Gastrocnemius medialis (tissue), 4 donors: ENCODE data around the gene CSF3R. TPM values are rescaled to one million over a fixed set of nuclear protein-coding genes. Genes with fewer than 3 reads are reported as not detected.

Experiments
- ATAC-seq, 2 donors: fragments of 150-250 bp; one replicate each; pipeline ENCODE4 v1.9.1; 2016
- DNase-seq, 2 donors: peaks; one replicate each; pipeline ENCODE4 v3.0.0-alpha.2; 2019
- H3K27ac ChIP-seq, 4 donors: fragments of 200-600 bp; sonication (generic); 1 replicate in 1 of 4; 2 replicates in 3 of 4; pipeline ENCODE4 v1.5.1; 2016 to 2018; ENCODE audit warnings: mild to moderate bottlenecking in 2 of 4, moderate library complexity in 1 of 4
- H3K27me3 ChIP-seq, 3 donors: fragments of 200-600 bp; sonication (generic) in 2 of 3; 1 replicate in 1 of 3; 2 replicates in 2 of 3; pipeline versions ENCODE4 v1.5.1 to v1.6.0; 2016 to 2019; ENCODE audit warnings: mild to moderate bottlenecking in 1 of 3, moderate library complexity in 1 of 3
- H3K36me3 ChIP-seq, 2 donors: fragments of 200-600 bp; sonication (generic) in 1 of 2; one replicate each; pipeline ENCODE4 v1.5.1; 2017 to 2018
- H3K4me1 ChIP-seq, 2 donors: fragments of 200-600 bp; sonication (generic) in 1 of 2; one replicate each; pipeline ENCODE4 v1.5.1; 2016 to 2017; ENCODE audit warnings: mild to moderate bottlenecking in 2 of 2
- H3K4me3 ChIP-seq, 4 donors: fragments of 200-600 bp; sonication (generic) in 3 of 4; 1 replicate in 1 of 4; 2 replicates in 3 of 4; pipeline ENCODE4 v1.5.1; 2016 to 2019; ENCODE audit warnings: mild to moderate bottlenecking in 2 of 4
- H3K9me3 ChIP-seq, 3 donors: fragments of 200-600 bp; sonication (generic) in 2 of 3; 1 replicate in 1 of 3; 2 replicates in 2 of 3; pipeline ENCODE4 v1.5.1; 2016 to 2019
- POLR2A ChIP-seq, 2 donors: fragments of 450-650 bp; IDR thresholded peaks; one replicate each; pipeline ENCODE4 v1.6.1; 2017; ENCODE audit warnings: antibody characterized with exemption in 2 of 2, mild to moderate bottlenecking in 2 of 2, moderate library complexity in 2 of 2
- in situ Hi-C, 4 donors: fragments of 200-750 bp; cut with MboI; loops; one replicate each; pipeline versions ENCODE4 v1.15.0 to v1.8.0; 2017; ENCODE audit warnings: low sequenced_read_pairs in 4 of 4
- intact Hi-C: fragments of 100-400 bp; cut with DNase I; formaldehyde crosslinking; loops from one replicate; pipeline ENCODE4 v1.15.1; 2023; ENCODE audit warnings: low total_unique reads
- total RNA-seq, 4 donors: library from RNA; depleted of rRNA; stranded (reverse); fragments of >200 nt; gene quantifications; one replicate each; pipeline versions ENCODE4 v1.1.0 to v1.2.3, GENCODE V29; 2016
- TF ChIP-seq, protein P1 (sequence below), 5 experiments: fragments of 450-650 bp in 3 of 5; fragments of 200-600 bp in 2 of 5; sonication (generic) in 2 of 5; IDR thresholded peaks in 4 of 5; conservative IDR thresholded peaks in 1 of 5; 1 replicate in 4 of 5; 2 replicates in 1 of 5; pipeline ENCODE4 v1.5.1; 2016 to 2019; ENCODE audit warnings: antibody characterized with exemption in 5 of 5, mild to moderate bottlenecking in 3 of 5, moderate library complexity in 3 of 5

The CSF3R gene
- total RNA-seq, 4 donors from 2014 or later = 0.29 to 6.4 (median 3.9) TPM

DNA sequence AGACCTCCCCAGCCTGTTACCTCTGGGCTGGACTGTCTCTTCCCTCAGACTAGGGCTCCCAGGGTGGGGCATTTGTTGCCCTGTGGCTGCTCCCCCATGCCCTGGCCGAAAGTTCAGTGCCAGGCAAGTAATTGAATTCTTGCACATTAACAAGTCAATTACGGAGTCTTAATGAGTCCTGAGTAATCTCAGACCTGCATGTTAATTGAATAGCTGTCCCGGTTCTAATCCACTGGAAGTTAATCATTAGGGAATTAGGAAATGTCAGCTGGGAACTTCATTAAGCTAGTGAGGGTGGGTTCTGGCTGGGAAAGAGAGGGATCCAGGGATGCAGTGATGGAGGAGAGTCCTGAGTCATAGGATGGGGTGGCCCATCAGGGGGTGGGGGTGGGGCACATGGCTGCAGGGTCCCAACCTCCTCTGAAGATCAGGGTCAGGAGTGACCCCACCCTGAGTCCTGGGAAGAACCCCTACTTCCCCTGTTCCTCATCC, 47.1 kb upstream of the CSF3R start:
- in situ Hi-C loops = no loop called here
- H3K27me3 ChIP-seq = peaks cover 0 to 9% (median 0%) of the 10 kb centered on the region in 3 donors

DNA sequence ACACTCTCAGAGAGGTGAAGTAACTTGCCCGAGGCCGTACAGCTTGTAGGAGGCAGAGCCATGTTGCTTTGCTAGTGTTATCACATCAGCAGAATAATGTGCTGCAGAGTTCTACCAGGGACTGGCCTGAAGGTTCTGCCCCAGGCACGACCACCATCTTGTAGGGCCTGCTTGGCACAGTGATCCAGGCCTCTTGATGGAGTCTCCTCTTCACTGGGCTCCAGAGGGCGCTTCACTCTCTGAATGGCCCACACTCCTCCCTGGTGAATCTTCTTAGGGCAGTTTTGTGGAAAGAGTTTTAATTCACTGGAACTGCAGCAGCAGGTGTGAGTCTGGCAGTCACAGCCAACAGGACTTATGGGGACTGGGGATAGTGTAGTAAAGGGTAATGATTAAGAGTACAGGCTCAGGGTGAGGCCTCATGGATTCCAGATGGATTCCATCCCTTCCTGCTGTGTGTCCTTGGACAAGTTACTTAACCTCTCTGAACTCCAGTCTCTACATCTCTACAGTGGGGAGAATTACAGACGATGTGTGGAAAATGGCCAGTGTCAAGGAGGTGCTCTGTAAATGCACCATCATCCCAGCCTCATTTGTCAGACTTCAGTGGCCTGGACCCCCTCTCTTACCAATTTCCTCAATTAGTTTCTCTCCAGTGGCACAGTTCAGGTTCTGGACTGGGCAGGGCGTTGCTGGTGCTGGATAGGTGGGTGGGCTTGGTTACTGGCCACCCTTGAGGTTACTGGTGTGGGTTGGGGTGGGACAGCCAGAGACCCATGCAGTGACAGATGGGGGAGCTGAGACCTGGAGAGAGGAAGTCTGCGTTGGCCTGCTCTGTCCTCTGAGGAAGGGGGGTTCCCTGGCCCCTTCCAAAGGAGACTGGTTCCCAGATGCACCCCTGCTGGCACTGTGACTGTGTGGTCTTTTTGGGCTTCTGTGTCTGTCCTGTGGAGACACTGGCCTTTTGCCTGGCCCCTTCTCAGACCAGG, 45.9 kb upstream of the CSF3R start:
- TF ChIP-seq, protein P1, sequence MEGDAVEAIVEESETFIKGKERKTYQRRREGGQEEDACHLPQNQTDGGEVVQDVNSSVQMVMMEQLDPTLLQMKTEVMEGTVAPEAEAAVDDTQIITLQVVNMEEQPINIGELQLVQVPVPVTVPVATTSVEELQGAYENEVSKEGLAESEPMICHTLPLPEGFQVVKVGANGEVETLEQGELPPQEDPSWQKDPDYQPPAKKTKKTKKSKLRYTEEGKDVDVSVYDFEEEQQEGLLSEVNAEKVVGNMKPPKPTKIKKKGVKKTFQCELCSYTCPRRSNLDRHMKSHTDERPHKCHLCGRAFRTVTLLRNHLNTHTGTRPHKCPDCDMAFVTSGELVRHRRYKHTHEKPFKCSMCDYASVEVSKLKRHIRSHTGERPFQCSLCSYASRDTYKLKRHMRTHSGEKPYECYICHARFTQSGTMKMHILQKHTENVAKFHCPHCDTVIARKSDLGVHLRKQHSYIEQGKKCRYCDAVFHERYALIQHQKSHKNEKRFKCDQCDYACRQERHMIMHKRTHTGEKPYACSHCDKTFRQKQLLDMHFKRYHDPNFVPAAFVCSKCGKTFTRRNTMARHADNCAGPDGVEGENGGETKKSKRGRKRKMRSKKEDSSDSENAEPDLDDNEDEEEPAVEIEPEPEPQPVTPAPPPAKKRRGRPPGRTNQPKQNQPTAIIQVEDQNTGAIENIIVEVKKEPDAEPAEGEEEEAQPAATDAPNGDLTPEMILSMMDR (IDR thresholded peaks at IDR 0.05 in 4 of 5, conservative IDR thresholded peaks at IDR 0.05 in 1 of 5) = no peak
- TF ChIP-seq POLR2A (IDR thresholded peaks at IDR 0.05) = no peak
- in situ Hi-C loops = no loop called here

More for the DNA sequence above, 47.1 kb upstream of the CSF3R start:
- Histone ChIP-seq H3K4me3 (no peak overlapping the region), H3K4me1 (no peaks in the 10 kb centered on the region), H3K36me3 (no peaks in the 10 kb centered on the region), H3K9me3 (no peaks in the 10 kb centered on the region), H3K27ac (no peak overlapping the region)
- intact Hi-C loops = no loop called here
- ATAC-seq = no peak
- DNase-seq = no peak
- TF ChIP-seq, protein P1 (IDR thresholded peaks at IDR 0.05 in 4 of 5, conservative IDR thresholded peaks at IDR 0.05 in 1 of 5) = no peak
- no peak for TF ChIP-seq POLR2A (IDR thresholded peaks at IDR 0.05)

DNA sequence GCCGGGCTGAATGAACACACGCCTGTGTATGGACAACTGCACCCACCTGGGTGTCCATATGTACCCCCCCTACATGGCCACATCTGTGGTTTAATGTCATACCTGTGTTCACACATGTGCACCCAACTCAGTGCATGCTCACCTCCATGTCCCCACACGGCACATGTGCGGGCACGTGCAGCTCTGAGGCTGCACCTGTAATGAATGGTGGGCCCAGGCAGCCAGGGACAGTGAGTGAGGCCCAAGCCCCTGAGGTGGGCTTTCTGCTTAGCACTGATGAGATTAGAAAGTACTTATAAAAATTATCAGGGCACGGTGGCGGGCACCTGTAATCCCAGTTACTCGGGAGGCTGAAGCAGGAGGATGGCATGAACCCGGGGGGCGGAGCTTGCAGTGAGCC, 42.5 kb upstream of the CSF3R start:
- Histone ChIP-seq H3K27ac (no peak overlapping the region), H3K4me3 (no peak overlapping the region), H3K4me1 (no peaks in the 10 kb centered on the region), H3K27me3 (peaks cover 0 to 9% (median 0%) of the 10 kb centered on the region in 3 donors), H3K36me3 (no peaks in the 10 kb centered on the region), H3K9me3 (no peaks in the 10 kb centered on the region)
- no peak for TF ChIP-seq POLR2A (IDR thresholded peaks at IDR 0.05)
- TF ChIP-seq, protein P1 (IDR thresholded peaks at IDR 0.05 in 4 of 5, conservative IDR thresholded peaks at IDR 0.05 in 1 of 5) = no peak
- ATAC-seq (no peak), DNase-seq (no peak)
- intact Hi-C loops = no loop called here
- in situ Hi-C loops = no loop called here

More for the DNA sequence above, 45.9 kb upstream of the CSF3R start:
- H3K27me3 ChIP-seq = peaks cover 0 to 9% (median 0%) of the 10 kb centered on the region in 3 donors
- no peaks in the 10 kb centered on the region for H3K4me1 ChIP-seq
- ATAC-seq (no peak), DNase-seq (no peak)
- H3K9me3 ChIP-seq = no peaks in the 10 kb centered on the region
- no peak overlapping the region for H3K4me3 ChIP-seq
- no peak overlapping the region for H3K27ac ChIP-seq
- intact Hi-C loops = no loop called here
- no peaks in the 10 kb centered on the region for H3K36me3 ChIP-seq

DNA sequence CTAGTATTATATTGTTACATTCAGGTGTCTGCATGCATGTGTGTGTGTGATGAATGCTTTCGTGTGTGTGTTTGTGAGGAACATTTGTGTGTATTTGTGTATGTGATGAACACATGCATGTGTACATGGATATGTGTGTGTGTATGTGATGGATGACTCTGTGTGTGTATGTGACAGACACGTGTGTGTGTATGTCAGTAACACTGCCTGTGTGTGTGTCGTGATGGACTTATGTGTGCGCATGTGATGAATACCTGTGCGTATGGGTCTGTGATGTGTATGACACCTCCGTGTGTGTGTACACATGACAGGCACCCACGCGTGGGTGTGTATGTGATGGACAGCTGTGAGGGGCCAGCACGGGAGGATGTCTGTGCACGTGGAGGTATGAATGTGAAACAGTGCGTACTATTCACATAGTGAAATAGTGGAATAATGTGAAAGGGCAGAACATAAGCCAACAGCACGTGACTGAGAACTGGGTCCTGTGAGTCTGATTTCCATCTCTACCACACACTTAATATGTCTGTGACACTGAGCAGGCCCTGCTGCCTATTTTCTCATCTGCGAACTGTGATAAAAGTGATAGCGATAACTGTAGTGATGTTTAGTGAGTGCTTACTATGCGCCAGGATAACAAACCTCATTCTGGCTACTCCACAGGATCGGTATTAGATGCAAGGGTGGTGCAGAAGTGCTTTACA, 41.8 kb upstream of the CSF3R start:
- ATAC-seq = no peak
- no peaks in the 10 kb centered on the region for H3K36me3 ChIP-seq
- no peak overlapping the region for H3K27ac ChIP-seq
- TF ChIP-seq POLR2A (IDR thresholded peaks at IDR 0.05) = no peak
- TF ChIP-seq, protein P1 (IDR thresholded peaks at IDR 0.05 in 4 of 5, conservative IDR thresholded peaks at IDR 0.05 in 1 of 5) = no peak
- peaks cover 0 to 9% (median 0%) of the 10 kb centered on the region in 3 donors for H3K27me3 ChIP-seq
- DNase-seq = no peak
- H3K9me3 ChIP-seq = no peaks in the 10 kb centered on the region
- in situ Hi-C loops (no loop called here), intact Hi-C loops (no loop called here)
- no peak overlapping the region for H3K4me3 ChIP-seq
- no peaks in the 10 kb centered on the region for H3K4me1 ChIP-seq
